Measurements from ENCODE around the gene TAF4. TPM values are rescaled to one million over a fixed set of nuclear protein-coding genes. Genes with fewer than 3 reads are reported as not detected.

The TAF4 gene, protein sequence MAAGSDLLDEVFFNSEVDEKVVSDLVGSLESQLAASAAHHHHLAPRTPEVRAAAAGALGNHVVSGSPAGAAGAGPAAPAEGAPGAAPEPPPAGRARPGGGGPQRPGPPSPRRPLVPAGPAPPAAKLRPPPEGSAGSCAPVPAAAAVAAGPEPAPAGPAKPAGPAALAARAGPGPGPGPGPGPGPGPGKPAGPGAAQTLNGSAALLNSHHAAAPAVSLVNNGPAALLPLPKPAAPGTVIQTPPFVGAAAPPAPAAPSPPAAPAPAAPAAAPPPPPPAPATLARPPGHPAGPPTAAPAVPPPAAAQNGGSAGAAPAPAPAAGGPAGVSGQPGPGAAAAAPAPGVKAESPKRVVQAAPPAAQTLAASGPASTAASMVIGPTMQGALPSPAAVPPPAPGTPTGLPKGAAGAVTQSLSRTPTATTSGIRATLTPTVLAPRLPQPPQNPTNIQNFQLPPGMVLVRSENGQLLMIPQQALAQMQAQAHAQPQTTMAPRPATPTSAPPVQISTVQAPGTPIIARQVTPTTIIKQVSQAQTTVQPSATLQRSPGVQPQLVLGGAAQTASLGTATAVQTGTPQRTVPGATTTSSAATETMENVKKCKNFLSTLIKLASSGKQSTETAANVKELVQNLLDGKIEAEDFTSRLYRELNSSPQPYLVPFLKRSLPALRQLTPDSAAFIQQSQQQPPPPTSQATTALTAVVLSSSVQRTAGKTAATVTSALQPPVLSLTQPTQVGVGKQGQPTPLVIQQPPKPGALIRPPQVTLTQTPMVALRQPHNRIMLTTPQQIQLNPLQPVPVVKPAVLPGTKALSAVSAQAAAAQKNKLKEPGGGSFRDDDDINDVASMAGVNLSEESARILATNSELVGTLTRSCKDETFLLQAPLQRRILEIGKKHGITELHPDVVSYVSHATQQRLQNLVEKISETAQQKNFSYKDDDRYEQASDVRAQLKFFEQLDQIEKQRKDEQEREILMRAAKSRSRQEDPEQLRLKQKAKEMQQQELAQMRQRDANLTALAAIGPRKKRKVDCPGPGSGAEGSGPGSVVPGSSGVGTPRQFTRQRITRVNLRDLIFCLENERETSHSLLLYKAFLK
- total RNA-seq (2022) (94.9 and 98.2 TPM in 2 replicates), Bru-seq, nascent RNA (percentile 87 among the genes with signal in this experiment), BruChase-seq, experiment 1, labeled RNA remaining after a 2-hour chase (percentile 89 among the genes with signal in this experiment), BruChase-seq, experiment 2, labeled RNA remaining after a 6-hour chase (percentile 91 among the genes with signal in this experiment)
- long read RNA-seq, full-length matches to known transcripts, result 11 of 37 reads
- long read RNA-seq, partial matches to known transcripts, result 17 of 37 reads
- long read RNA-seq, other reads (novel, unspliced or antisense), result 9 of 37 reads

- no TSS peak for BruUV-seq (replicated peaks)
- Mint-ChIP-seq H3K27ac (ENCODE audit: unreplicated experiment) (peak within 1 kb of the TSS; percentile 91), H3K9me3 (ENCODE audit: unreplicated experiment) (no peaks in the 10 kb centered on the region), H3K27me3 (ENCODE audit: insufficient read depth, unreplicated experiment) (no peaks in the 10 kb centered on the region), H3K4me1 (ENCODE audit: low read depth, unreplicated experiment) (peaks cover 38% of the 10 kb centered on the region), H3K4me3 (ENCODE audit: unreplicated experiment) (peak within 1 kb of the TSS; percentile 85), H3K36me3 (ENCODE audit: insufficient read depth, unreplicated experiment) (peaks cover 63% of the 10 kb centered on the region)
- ChIA-PET POLR2A (interaction anchor here (0.6 to 2.6 kb wide), 12 partner anchors 23 to 825 kb away, joined by 3 to 67 read pairs (median 5); partner anchors contain the start of genes LSM14B, PSMA7 and SS18L1), CTCF (interaction anchor here (1.1 to 2.9 kb wide), 4 partner anchors 55 to 77 kb away, joined by 5 to 16 read pairs (median 7); partner anchors contain the start of genes LSM14B and PSMA7)
- peak within 1 kb of the TSS; percentile 68 for H3K4me3 ChIP-seq (ENCODE audit: low read depth, low read length)
- peaks cover 8% of the 10 kb centered on the region; the same call in 1 of the 2 replicates for H3K36me3 ChIP-seq (ENCODE audit: control insufficient read depth, insufficient read depth, low read length)
- H3K9me3 ChIP-seq, result no peaks in the 10 kb centered on the region; the same call in 1 of the 2 replicates
- H3K27me3 ChIP-seq (replicated peaks; ENCODE audit: control insufficient read depth, insufficient read depth, low read length), result no peaks in the 10 kb centered on the region
- peaks cover 28% of the 10 kb centered on the region for H3K4me1 ChIP-seq
- peak; percentile 88 to 92 for DNase-seq
- intact Hi-C loops (cut with micrococcal nuclease; ENCODE audit: unreplicated experiment), result loop anchor here (2.0 kb wide), 1 partner anchor 71 kb away; no protein-coding TSS in a partner anchor
- TF ChIP-seq, protein P1, sequence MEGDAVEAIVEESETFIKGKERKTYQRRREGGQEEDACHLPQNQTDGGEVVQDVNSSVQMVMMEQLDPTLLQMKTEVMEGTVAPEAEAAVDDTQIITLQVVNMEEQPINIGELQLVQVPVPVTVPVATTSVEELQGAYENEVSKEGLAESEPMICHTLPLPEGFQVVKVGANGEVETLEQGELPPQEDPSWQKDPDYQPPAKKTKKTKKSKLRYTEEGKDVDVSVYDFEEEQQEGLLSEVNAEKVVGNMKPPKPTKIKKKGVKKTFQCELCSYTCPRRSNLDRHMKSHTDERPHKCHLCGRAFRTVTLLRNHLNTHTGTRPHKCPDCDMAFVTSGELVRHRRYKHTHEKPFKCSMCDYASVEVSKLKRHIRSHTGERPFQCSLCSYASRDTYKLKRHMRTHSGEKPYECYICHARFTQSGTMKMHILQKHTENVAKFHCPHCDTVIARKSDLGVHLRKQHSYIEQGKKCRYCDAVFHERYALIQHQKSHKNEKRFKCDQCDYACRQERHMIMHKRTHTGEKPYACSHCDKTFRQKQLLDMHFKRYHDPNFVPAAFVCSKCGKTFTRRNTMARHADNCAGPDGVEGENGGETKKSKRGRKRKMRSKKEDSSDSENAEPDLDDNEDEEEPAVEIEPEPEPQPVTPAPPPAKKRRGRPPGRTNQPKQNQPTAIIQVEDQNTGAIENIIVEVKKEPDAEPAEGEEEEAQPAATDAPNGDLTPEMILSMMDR (IDR thresholded peaks at IDR 0.05; ENCODE audit: insufficient read depth in 1 of 2, low read depth in 1 of 2, low read length in 1 of 2, severe bottlenecking in 1 of 2, unreplicated experiment in 1 of 2), result no peak
Measured at GRCh38 chr20:62065674-62066338, at the start of gene TAF4. TSS of gene TAF4 (minus strand) at chr20:62065881. CDS start at chr20:62065810, 71 bp downstream.

- Mint-ChIP-seq H3K36me3 (ENCODE audit: insufficient read depth, unreplicated experiment) (no peaks in the 10 kb centered on the region), H3K4me3 (ENCODE audit: unreplicated experiment) (no peak overlapping the region), H3K27me3 (ENCODE audit: insufficient read depth, unreplicated experiment) (peaks cover 11% of the 10 kb centered on the region), H3K4me1 (ENCODE audit: low read depth, unreplicated experiment) (peaks cover under 1% of the 10 kb centered on the region), H3K9me3 (ENCODE audit: unreplicated experiment) (peaks cover 13% of the 10 kb centered on the region), H3K27ac (ENCODE audit: unreplicated experiment) (no peak overlapping the region)
- intact Hi-C loops (cut with micrococcal nuclease; ENCODE audit: unreplicated experiment), result no loop called here
- peaks cover 3% of the 10 kb centered on the region; the same call in 1 of the 2 replicates for H3K4me1 ChIP-seq
- H3K9me3 ChIP-seq, result peaks cover 42% of the 10 kb centered on the region
- no peak for DNase-seq
- CTCF ChIA-PET, result interaction anchor here (1.0 kb wide), 1 partner anchor 316 kb away, joined by 3 read pairs; no protein-coding TSS in a partner anchor
- H3K36me3 ChIP-seq (ENCODE audit: control insufficient read depth, insufficient read depth, low read length), result no peaks in the 10 kb centered on the region
- TF ChIP-seq, protein P1 (IDR thresholded peaks at IDR 0.05; ENCODE audit: insufficient read depth in 1 of 2, low read depth in 1 of 2, low read length in 1 of 2, severe bottlenecking in 1 of 2, unreplicated experiment in 1 of 2), result no peak
- no peak overlapping the region for H3K4me3 ChIP-seq (ENCODE audit: low read depth, low read length)
- BruUV-seq (replicated peaks), result no TSS peak
- H3K27me3 ChIP-seq (replicated peaks; ENCODE audit: control insufficient read depth, insufficient read depth, low read length), result no peaks in the 10 kb centered on the region
- POLR2A ChIA-PET, result no interaction called here
Measured at GRCh38 chr20:62114894-62115293, 49.2 kb upstream of the TAF4 start.
